HepG2 (cell line): ENCODE results near the gene ADRM1. TPM values are rescaled to one million over a fixed set of nuclear protein-coding genes. Genes with fewer than 3 reads are reported as not detected.

Experiments
- ATF1 ChIP-seq: IDR thresholded peaks from 2 replicates; pipeline ENCODE4 v1.6.1; 2016; ENCODE audit warnings: mild to moderate bottlenecking, control low read depth
- BRD4 ChIP-seq: sonication (generic); formaldehyde crosslinking; IDR thresholded peaks from 2 replicates; pipeline ENCODE4 v1.4.0; 2020; ENCODE audit warnings: missing genetic modification reagents
- EHMT2 ChIP-seq: fragments of 200-600 bp; sonication (generic); IDR thresholded peaks from 2 replicates; pipeline ENCODE4 v1.7.0; 2017; ENCODE audit warnings: antibody characterized with exemption, low read depth, low read length, borderline replicate concordance
- HOXA3 ChIP-seq: sonication (generic); formaldehyde crosslinking; IDR thresholded peaks from 2 replicates; pipeline ENCODE4 v1.5.0; 2020; ENCODE audit warnings: missing genetic modification reagents
- KLF13 ChIP-seq: sonication (generic); formaldehyde crosslinking; IDR thresholded peaks from 2 replicates; pipeline ENCODE4 v1.4.0; 2020; ENCODE audit warnings: mild to moderate bottlenecking, missing genetic modification reagents
- KLF9 ChIP-seq: IDR thresholded peaks from 2 replicates; pipeline ENCODE4 v1.6.1; 2016; ENCODE audit warnings: low read depth
- POGZ ChIP-seq: sonication (generic); formaldehyde crosslinking; IDR thresholded peaks from 2 replicates; pipeline ENCODE4 v1.4.0; 2020; ENCODE audit warnings: mild to moderate bottlenecking, missing genetic modification reagents
- SCMH1 ChIP-seq: sonication (generic); formaldehyde crosslinking; IDR thresholded peaks from 2 replicates; pipeline ENCODE4 v1.9.0; 2021; ENCODE audit warnings: missing genetic modification reagents, mild to moderate bottlenecking, borderline replicate concordance
- SRSF9 ChIP-seq: fragments of 200-400 bp; formaldehyde crosslinking; IDR thresholded peaks from 2 replicates; pipeline ENCODE4 v1.6.1; 2018; ENCODE audit warnings: borderline replicate concordance, mild to moderate bottlenecking, low read depth, low read length; ENCODE audit not compliant: insufficient read depth, poor library complexity, severe bottlenecking
- SUZ12 ChIP-seq: fragments of 150-350 bp; IDR thresholded peaks from 2 replicates; pipeline ENCODE4 v1.6.1; 2014; ENCODE audit warnings: low read depth, low read length
- TGIF2 ChIP-seq: IDR thresholded peaks from 2 replicates; pipeline ENCODE4 v1.6.1; 2016; ENCODE audit warnings: control low read depth, missing compliant biosample characterization
- ZFP82 ChIP-seq: sonication (generic); formaldehyde crosslinking; IDR thresholded peaks from 2 replicates; pipeline ENCODE4 v1.5.1; 2020; ENCODE audit warnings: mild to moderate bottlenecking, missing genetic modification reagents, borderline replicate concordance
- ZFYVE20 ChIP-seq: sonication (generic); formaldehyde crosslinking; IDR thresholded peaks from 2 replicates; pipeline ENCODE4 v1.8.0; 2023; ENCODE audit warnings: low read depth, mild to moderate bottlenecking, moderate library complexity, missing genetic modification reagents, borderline replicate concordance
- ZKSCAN1 ChIP-seq: fragments of 150-350 bp; IDR thresholded peaks from 2 replicates; pipeline ENCODE4 v1.6.1; 2014; ENCODE audit warnings: low read length
- ZNF124 ChIP-seq: sonication (generic); formaldehyde crosslinking; IDR thresholded peaks from 2 replicates; pipeline ENCODE4 v1.4.0; 2020; ENCODE audit warnings: missing genetic modification reagents
- ZNF430 ChIP-seq: sonication (generic); formaldehyde crosslinking; IDR thresholded peaks from 2 replicates; pipeline ENCODE4 v1.9.0; 2021; ENCODE audit warnings: mild to moderate bottlenecking, missing genetic modification reagents
- ZNF558 ChIP-seq: sonication (generic); formaldehyde crosslinking; IDR thresholded peaks from 2 replicates; pipeline ENCODE4 v1.9.0; 2022; ENCODE audit warnings: mild to moderate bottlenecking, missing genetic modification reagents, borderline replicate concordance
- ZNF761 ChIP-seq: sonication (generic); formaldehyde crosslinking; conservative IDR thresholded peaks from 2 replicates; pipeline ENCODE4 v1.4.0; 2020; ENCODE audit warnings: mild to moderate bottlenecking, missing genetic modification reagents
- ZNF768 ChIP-seq: sonication (generic); formaldehyde crosslinking; IDR thresholded peaks from 2 replicates; pipeline ENCODE4 v1.4.0; 2020; ENCODE audit warnings: missing genetic modification reagents
- ZNF782 ChIP-seq: sonication (generic); formaldehyde crosslinking; IDR thresholded peaks from 2 replicates; pipeline ENCODE4 v1.4.0; 2020; ENCODE audit warnings: missing genetic modification reagents, mild to moderate bottlenecking, borderline replicate concordance
- polyA plus RNA-seq, 8 experiments: library from polyadenylated mRNA; depleted of rRNA in 3 of 8; stranded (reverse) in 7 of 8; unstranded in 1 of 8; fragments of >200 nt; fragmentation: Illumina TruSeq in 4 of 8; extraction: Trizol in 4 of 8; gene quantifications; 2 replicates each; pipeline versions ENCODE4 v1.2.1 to v1.2.3, GENCODE V29; 2011 to 2016; ENCODE audit warnings: low read depth in 4 of 8, missing spikeins in 1 of 8, mixed read lengths in 1 of 8; ENCODE audit not compliant: insufficient read depth in 1 of 8
- total RNA-seq, 5 experiments: library from RNA; depleted of rRNA; stranded (reverse); fragments of >200 nt; fragmentation: Illumina TruSeq; extraction: Trizol; gene quantifications; 2 replicates each; pipeline ENCODE4 v1.2.3, GENCODE V29; 2016; ENCODE audit warnings: low read depth in 1 of 5
- TF ChIP-seq, protein P1 (sequence below): sonication (generic); formaldehyde crosslinking; conservative IDR thresholded peaks from 2 replicates; pipeline ENCODE4 v1.4.0; 2020; ENCODE audit warnings: mild to moderate bottlenecking, missing genetic modification reagents, moderate library complexity
- TF ChIP-seq, protein P2 (sequence below): sonication (generic); formaldehyde crosslinking; IDR thresholded peaks from 2 replicates; pipeline ENCODE4 v1.8.0; 2023; ENCODE audit warnings: mild to moderate bottlenecking, missing genetic modification reagents
- TF ChIP-seq, protein P3 (sequence below): sonication (generic); formaldehyde crosslinking; IDR thresholded peaks from 2 replicates; pipeline ENCODE4 v1.5.1; 2020; ENCODE audit warnings: missing genetic modification reagents, mild to moderate bottlenecking, borderline replicate concordance

The ADRM1 gene
- total and polyA plus RNA-seq, 2 of the 13 experiments (the other 11 are each of a cell fraction or from before 2014, with no cell fraction given) = 92.9 to 154 TPM

DNA sequence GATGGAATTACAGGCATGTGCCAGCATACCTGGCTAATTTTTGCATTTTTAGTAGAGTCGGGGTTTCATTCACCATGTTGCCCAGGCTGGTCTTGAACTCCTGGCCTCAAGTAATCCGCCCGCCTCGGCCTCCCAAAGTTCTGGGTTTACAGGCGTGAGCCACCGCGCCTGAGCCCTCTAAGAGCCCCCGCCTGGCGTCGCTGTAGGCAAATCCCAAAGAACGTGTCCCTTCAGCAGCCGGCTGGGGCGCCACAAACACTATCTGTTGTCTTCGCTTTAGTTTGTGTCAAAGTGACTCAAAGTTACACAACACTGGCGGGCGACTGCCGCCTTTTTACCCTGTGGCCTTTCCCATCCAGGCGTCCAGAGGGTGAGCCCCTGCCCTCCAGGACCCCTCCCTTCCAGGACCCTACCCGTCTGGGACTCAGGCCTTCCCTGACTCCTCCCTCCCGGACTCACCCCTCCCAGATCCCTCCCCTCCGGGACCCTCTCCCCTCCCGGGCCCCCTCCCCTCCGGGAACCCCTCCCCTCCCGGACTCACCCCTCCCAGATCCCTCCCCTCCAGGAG lies 940 bp upstream of the ADRM1 start (continued):
- TF ChIP-seq ZNF761 (CRISPR knock-in tag) (no peak), ZNF768 (CRISPR knock-in tag) (no peak; the same call in 1 of the 2 replicates), ZNF782 (CRISPR knock-in tag) (no peak), KLF9 (CRISPR knock-in tag) (peak; percentile 95), ATF1 (CRISPR knock-in tag) (no peak), SCMH1 (CRISPR knock-in tag) (no peak), TGIF2 (CRISPR knock-in tag) (peak; percentile 96), POGZ (CRISPR knock-in tag) (peak; percentile 91), ZFYVE20 (CRISPR knock-in tag) (no peak), HOXA3 (CRISPR knock-in tag) (peak; percentile 91), EHMT2 (peak; percentile 56; the same call in 1 of the 2 replicates), BRD4 (CRISPR knock-in tag) (peak; percentile 57; the same call in 1 of the 2 replicates), ZNF558 (no peak), ZKSCAN1 (no peak), ZNF430 (CRISPR knock-in tag) (peak; percentile 91), SRSF9 (no peak), ZFP82 (CRISPR knock-in tag) (no peak), SUZ12 (no peak), ZNF124 (peak; percentile 96; the same call in 1 of the 2 replicates), KLF13 (no peak)
- TF ChIP-seq, protein P1, sequence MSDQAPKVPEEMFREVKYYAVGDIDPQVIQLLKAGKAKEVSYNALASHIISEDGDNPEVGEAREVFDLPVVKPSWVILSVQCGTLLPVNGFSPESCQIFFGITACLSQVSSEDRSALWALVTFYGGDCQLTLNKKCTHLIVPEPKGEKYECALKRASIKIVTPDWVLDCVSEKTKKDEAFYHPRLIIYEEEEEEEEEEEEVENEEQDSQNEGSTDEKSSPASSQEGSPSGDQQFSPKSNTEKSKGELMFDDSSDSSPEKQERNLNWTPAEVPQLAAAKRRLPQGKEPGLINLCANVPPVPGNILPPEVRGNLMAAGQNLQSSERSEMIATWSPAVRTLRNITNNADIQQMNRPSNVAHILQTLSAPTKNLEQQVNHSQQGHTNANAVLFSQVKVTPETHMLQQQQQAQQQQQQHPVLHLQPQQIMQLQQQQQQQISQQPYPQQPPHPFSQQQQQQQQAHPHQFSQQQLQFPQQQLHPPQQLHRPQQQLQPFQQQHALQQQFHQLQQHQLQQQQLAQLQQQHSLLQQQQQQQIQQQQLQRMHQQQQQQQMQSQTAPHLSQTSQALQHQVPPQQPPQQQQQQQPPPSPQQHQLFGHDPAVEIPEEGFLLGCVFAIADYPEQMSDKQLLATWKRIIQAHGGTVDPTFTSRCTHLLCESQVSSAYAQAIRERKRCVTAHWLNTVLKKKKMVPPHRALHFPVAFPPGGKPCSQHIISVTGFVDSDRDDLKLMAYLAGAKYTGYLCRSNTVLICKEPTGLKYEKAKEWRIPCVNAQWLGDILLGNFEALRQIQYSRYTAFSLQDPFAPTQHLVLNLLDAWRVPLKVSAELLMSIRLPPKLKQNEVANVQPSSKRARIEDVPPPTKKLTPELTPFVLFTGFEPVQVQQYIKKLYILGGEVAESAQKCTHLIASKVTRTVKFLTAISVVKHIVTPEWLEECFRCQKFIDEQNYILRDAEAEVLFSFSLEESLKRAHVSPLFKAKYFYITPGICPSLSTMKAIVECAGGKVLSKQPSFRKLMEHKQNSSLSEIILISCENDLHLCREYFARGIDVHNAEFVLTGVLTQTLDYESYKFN (CRISPR knock-in tag) = peak; percentile 66; the same call in 1 of the 2 replicates
- TF ChIP-seq, protein P2, sequence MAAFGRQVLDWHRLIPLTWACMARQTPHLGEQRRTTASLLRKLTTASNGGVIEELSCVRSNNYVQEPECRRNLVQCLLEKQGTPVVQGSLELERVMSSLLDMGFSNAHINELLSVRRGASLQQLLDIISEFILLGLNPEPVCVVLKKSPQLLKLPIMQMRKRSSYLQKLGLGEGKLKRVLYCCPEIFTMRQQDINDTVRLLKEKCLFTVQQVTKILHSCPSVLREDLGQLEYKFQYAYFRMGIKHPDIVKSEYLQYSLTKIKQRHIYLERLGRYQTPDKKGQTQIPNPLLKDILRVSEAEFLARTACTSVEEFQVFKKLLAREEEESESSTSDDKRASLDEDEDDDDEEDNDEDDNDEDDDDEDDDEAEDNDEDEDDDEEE (CRISPR knock-in tag) = peak; percentile 34; the same call in 1 of the 2 replicates
- TF ChIP-seq, protein P3, sequence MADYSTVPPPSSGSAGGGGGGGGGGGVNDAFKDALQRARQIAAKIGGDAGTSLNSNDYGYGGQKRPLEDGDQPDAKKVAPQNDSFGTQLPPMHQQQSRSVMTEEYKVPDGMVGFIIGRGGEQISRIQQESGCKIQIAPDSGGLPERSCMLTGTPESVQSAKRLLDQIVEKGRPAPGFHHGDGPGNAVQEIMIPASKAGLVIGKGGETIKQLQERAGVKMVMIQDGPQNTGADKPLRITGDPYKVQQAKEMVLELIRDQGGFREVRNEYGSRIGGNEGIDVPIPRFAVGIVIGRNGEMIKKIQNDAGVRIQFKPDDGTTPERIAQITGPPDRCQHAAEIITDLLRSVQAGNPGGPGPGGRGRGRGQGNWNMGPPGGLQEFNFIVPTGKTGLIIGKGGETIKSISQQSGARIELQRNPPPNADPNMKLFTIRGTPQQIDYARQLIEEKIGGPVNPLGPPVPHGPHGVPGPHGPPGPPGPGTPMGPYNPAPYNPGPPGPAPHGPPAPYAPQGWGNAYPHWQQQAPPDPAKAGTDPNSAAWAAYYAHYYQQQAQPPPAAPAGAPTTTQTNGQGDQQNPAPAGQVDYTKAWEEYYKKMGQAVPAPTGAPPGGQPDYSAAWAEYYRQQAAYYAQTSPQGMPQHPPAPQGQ (CRISPR knock-in tag) = no peak
